GM12874 (cell line): Measurements from ENCODE around the gene NEK6.

Experiments
- CTCF ChIP-seq: IDR thresholded peaks from 2 replicates; pipeline ENCODE4 v1.5.1; 2011; ENCODE audit warnings: low read depth, mild to moderate bottlenecking, control low read depth, low read length, moderate library complexity; ENCODE audit not compliant: insufficient read depth

The NEK6 gene

DNA sequence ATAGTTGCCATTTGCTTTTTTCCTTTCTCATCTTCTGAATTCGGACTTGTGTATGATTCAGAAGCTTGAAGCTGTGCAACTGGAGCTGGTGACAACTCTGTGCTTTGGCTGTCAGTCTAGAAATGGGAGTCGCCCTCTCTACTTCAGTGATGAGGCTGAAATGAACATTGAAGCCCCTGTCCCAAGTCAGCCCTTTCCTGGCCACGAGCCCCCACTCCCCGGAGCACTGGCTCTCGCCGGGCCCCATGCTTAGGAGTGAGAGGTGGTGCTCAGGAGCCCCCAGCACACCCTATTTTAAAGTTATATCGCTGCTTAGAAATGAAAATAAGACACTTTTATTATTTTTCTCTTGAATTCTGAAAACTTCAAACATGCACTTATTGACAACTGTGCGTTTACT is 91.5 kb downstream of the NEK6 start:
- TF ChIP-seq CTCF, result no peak

DNA sequence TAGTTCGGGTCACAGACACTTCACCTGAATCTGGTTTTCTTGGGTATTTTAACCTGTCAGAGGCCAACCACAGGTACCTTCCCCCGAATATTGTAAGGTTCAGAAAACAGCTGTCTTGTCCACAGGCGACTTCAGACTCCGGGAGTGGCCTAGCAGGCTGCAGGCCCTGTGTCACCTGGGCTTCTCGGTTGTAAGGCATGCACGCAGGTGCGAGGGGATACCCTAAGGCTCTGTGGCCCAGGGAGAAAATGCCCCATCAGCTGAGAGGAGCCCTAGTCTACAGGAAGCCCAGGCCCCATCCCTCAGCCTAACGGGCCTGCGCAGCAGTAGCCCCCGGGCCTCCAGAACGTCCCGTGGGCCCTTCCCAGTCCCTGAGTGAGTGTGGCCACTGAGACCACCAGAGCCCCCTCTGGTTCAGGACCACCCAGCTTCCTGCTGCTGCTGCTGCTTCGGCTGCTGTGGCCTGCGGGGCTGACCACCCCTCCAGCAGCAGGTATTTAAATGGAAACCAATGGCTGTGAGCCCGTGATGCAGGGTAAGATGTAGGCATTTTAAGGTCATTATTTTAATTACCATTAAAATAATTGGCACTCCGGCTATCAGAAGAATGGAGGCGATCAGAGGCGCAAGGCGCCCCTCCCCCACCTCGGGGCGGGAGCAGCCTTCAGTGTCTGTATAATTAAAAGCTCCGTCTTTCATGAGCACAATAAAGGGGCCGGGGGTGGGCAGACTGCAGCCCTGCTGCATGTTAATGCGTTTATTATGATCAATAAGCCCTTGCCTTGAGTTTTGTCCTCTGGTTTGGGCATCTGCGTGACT is 92.1 kb downstream of the NEK6 start:
- no peak for TF ChIP-seq CTCF

DNA sequence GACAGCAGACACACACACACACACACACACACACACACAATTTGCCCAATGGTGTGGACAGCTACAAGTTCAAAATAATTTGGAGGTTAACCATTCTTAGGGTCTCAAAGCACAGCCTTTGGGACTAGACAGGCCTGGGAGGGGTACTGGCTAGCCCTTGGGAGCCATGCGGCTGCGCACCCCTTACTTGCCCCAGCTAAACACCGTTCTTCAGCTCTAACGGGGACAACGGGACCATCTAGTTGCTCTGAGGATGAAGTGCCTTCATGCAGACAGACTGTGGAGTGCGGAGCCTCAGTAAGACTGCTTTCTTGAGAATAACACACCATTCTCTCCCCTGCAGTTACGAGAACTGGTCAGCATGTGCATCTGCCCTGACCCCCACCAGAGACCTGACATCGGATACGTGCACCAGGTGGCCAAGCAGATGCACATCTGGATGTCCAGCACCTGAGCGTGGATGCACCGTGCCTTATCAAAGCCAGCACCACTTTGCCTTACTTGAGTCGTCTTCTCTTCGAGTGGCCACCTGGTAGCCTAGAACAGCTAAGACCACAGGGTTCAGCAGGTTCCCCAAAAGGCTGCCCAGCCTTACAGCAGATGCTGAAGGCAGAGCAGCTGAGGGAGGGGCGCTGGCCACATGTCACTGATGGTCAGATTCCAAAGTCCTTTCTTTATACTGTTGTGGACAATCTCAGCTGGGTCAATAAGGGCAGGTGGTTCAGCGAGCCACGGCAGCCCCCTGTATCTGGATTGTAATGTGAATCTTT is 92.9 kb downstream of the NEK6 start:
- TF ChIP-seq CTCF, result no peak

GRCh38 chr9:124351672-124352468 is 94.1 kb downstream of the NEK6 start:
- TF ChIP-seq CTCF, result no peak

- TF ChIP-seq CTCF, result no peak
Measured at GRCh38 chr9:124352616-124353015, 94.9 kb downstream of the NEK6 start.

- no peak for TF ChIP-seq CTCF
Measured at GRCh38 chr9:124353166-124353768, 95.5 kb downstream of the NEK6 start.
